ENCODE measurements around the gene NUDCD2.
A peak's percentile ranks its signal among the peaks of the same experiment; 100 is the strongest.

NUDCD2 gene

DNA sequence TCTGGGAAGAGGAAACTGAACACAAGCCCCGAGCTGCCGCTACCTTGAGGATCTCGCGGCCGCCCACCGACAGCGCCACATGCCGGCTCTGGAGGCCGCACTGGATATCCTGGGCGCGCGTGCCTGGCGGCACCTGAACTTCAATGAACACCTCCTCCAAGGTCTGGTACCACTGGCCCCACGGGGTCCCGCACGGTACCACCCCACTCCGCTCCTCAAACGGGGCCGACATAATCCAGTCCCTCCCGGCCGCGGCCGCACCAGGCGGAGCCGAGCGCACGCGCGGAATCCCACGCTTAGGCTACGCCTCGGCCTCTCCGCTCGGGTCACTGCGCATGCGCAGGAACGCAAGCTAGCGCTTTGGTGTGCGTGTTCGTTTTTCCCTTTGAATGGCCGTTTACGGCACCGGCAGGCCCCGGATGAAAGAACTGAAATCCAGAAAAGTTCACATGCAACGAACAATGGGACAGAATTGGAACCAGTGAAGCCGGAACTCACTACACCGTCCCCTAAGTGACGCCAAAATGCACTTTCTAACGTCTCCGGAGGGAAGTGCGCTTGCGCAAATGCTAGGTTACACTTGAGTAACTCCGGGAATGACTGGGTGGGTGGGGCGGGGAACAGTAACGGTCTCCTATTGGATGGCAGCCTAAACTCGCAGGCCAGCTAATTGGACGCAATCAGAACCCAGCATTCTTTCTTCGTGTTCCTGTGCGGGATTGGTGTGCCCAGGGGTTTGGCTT is at the start of gene NUDCD2:
NUDCD2 (minus strand) TSS at position 284 of the 743 bp plus-strand sequence; CDS start at position 232, 52 bp downstream.
- H3K36me3 Mint-ChIP-seq = peaks cover 82% of the 10 kb centered on the region
- peak; percentile 89 for ATAC-seq
- H3K4me1 Mint-ChIP-seq = peaks cover 20% of the 10 kb centered on the region
- peak within 1 kb of the TSS; percentile 99 for H3K27ac Mint-ChIP-seq
- no peaks in the 10 kb centered on the region for H3K9me3 Mint-ChIP-seq
- H3K4me3 Mint-ChIP-seq = peak within 1 kb of the TSS; percentile 96
- peak; percentile 95 to 98 for DNase-seq (ENCODE audit: low spot score in 2 of 2)

DNA sequence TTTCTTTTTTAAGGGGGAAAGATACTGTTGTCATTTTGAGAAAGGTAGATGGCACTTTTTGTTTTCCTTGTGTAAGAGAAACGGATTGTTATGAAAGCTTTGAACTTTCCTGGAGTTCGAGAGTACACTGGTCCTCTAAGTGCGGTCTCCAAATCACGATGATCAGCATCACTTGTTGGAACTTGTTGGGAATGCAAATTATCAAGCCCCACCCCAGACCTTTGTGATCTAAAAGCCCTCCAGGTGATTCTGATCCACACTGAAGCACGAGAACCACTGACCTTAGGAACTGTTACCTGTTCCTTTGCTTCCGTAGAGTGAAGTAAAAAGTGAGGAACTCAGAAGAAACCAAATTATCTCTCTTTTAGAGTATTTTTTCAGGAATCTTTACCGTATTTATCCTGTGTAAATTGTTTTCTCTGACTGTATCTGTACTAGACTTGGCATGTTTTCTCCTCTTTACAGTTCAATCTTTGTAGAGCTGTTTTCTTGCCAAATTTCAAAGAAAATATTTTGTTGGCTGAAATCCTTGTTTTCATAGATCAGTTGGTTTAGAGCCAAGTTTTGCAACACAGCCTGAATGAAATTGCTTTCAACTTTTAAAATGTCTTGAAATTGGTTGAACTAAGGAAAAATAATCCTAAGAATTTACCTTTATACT is 49.5 kb upstream of the NUDCD2 start:
- Mint-ChIP-seq H3K36me3 (peaks cover 72% of the 10 kb centered on the region), H3K4me3 (peak overlapping the region; percentile 91), H3K27ac (peak overlapping the region; percentile 99), H3K9me3 (no peaks in the 10 kb centered on the region), H3K4me1 (peaks cover 35% of the 10 kb centered on the region)
- ATAC-seq = no peak
- no peak for DNase-seq (ENCODE audit: low spot score in 2 of 2)

DNA sequence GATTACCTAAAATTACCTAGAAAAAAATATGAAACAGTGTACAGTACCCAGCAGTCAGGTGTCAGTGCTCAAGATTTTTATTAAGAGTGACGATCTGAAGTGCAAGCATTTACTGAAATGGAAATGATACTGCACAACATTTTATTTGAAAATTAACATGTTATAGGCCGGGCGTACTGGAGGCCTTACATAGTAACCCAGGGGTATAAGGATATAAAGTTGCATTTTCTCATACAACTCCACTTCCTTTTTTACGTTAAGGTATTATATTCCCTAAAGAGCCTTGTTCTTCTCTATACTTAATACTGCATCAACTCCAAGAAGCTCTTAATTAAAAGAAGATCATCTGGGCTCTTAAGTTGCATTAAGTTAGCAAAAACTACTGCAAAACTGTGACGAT is 48.9 kb upstream of the NUDCD2 start:
- Mint-ChIP-seq H3K4me1 (peaks cover 35% of the 10 kb centered on the region), H3K36me3 (peaks cover 66% of the 10 kb centered on the region), H3K4me3 (peak overlapping the region; percentile 91), H3K27ac (peak overlapping the region; percentile 99), H3K9me3 (no peaks in the 10 kb centered on the region)
- no peak for ATAC-seq
- DNase-seq (ENCODE audit: low spot score in 2 of 2) = no peak

GRCh38 chr5:163506726-163507125 is 46.8 kb upstream of the NUDCD2 start:
- Mint-ChIP-seq H3K36me3 (peaks cover 46% of the 10 kb centered on the region), H3K9me3 (no peaks in the 10 kb centered on the region), H3K4me3 (peak overlapping the region; percentile 91), H3K4me1 (peaks cover 28% of the 10 kb centered on the region), H3K27ac (peak overlapping the region; percentile 99)
- DNase-seq (ENCODE audit: low spot score in 2 of 2) (no peak), ATAC-seq (peak; percentile 62)

DNA sequence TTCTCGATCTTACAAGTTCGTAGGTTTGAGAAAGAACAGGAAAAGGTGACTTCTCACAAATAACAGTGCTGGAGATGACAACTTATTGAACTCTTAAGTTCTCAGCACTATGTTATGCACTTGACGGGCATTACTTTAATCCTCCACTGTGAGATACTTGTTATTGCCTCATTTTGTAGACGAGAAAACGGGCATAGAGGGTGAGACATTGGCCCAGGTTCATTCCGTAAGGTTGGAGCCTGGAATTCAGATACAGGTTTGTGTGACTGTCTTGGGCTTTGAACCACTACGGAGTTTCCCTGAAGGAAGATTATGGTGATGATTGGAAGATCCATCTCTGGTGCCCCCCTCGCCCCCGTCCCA is 46.2 kb upstream of the NUDCD2 start:
- Mint-ChIP-seq H3K4me1 (peaks cover 27% of the 10 kb centered on the region), H3K9me3 (no peaks in the 10 kb centered on the region), H3K4me3 (peak overlapping the region; percentile 91), H3K36me3 (peaks cover 44% of the 10 kb centered on the region), H3K27ac (peak overlapping the region; percentile 99)
- DNase-seq (ENCODE audit: low spot score in 2 of 2) (peak in 1 of 2 donors; percentile 71), ATAC-seq (peak; percentile 67)

DNA sequence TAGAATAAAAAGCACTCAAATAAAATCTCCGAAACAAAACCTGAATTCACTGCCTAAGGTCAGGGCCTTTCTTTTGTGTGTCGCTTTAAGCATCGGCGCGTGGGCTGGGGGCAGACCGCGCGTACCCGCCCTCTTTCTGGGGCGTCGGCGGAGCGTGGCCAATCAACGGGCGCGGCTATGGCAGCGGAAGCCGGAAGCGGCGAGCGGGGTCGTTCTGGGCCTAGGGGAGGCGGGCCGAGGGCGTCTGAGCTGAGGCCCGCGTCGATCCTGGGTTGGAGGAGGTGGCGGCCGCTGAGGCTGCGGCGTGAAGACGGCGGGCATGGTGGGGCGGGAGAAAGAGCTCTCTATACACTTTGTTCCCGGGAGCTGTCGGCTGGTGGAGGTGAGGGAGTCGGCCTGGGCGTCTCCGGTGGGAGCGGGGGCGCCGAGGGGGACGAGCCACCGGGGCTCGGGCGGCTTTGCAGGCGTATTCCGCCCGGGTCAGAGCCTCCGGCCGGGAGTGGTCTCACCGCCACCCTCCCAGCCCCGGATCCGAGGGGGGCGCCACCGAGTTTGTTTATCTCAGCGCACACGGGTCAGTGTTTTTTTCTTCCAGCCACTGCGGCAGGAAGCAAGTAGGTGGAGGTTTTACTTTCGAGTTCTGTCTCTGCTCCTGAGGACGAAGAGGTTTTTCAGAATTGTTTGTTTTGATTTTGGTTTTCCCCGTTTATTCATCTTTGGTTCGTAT is 45.6 kb upstream of the NUDCD2 start, which contains the start of gene MAT2B:
MAT2B (plus strand) TSS at position 252 of the 727 bp plus-strand sequence; CDS start at position 320, 68 bp downstream.
- H3K4me1 Mint-ChIP-seq = peaks cover 27% of the 10 kb centered on the region
- ATAC-seq (peak; percentile 92), DNase-seq (ENCODE audit: low spot score in 2 of 2) (peak; percentile 86 to 95)
- no peaks in the 10 kb centered on the region for H3K9me3 Mint-ChIP-seq
- peak within 1 kb of the TSS; percentile 99 for H3K27ac Mint-ChIP-seq
- peak within 1 kb of the TSS; percentile 91 for H3K4me3 Mint-ChIP-seq
- peaks cover 39% of the 10 kb centered on the region for H3K36me3 Mint-ChIP-seq

DNA sequence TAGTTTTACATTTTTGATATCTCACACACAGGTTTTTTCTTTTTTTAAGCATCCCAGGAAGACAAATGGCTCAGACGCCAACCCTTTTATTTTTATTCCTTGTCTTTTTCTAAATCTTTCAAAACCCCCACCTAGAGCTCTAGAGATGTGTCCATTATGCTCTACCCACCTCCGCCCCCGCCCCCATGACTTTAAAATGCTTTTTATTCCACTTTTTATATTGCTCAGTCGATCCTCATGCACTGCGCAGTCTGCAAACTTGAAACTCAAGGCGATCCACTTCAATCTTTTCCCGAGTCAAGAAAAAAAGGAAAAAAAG is 45.1 kb upstream of the NUDCD2 start:
- no peak for ATAC-seq
- no peak for DNase-seq (ENCODE audit: low spot score in 2 of 2)
- H3K4me3 Mint-ChIP-seq = peak overlapping the region; percentile 91
- peak overlapping the region; percentile 99 for H3K27ac Mint-ChIP-seq
- peaks cover 27% of the 10 kb centered on the region for H3K4me1 Mint-ChIP-seq
- H3K36me3 Mint-ChIP-seq = peaks cover 34% of the 10 kb centered on the region
- no peaks in the 10 kb centered on the region for H3K9me3 Mint-ChIP-seq

DNA sequence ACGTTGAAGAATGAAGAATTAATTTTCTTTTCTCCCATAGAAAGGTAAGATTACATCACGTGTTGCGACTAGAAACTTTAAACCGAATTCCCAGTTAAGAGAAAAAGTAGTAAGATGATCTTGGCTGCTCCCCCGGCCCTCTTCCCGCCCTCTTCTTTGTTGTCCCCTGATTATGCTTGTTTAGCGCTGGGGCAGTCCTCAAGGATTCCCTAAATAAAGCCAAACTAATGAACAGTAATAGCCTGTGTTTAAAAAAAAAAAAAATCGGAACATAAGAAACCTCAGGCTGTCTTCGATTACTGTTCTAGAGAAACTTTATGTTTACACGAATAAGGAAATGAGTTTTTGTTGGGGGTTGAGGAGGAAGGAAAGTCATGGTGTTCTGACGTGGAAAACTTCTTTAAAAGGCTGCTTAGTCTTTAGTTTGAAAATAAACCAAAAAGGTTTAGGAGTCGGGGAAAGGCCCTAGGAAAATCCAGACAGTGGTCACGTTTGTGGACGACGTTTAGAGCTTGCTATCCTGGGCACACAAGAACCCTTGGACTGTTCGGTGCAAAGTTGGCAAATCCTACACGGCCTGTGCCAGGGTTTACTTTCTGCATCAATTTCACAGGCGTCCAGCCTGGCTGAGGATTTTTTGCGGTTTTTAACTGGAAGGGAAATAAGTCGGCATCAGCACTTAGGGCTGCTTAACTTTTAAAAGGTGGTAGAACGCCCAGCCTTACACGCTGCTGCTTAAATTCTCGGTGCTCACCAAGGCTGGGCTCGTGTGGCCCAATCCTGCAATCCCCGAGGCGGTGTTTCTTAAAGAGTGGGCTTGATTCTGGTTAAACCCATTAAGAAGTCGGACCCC is 44.4 kb upstream of the NUDCD2 start:
- Mint-ChIP-seq H3K4me3 (peak overlapping the region; percentile 91), H3K4me1 (peaks cover 26% of the 10 kb centered on the region)
- ATAC-seq = peak; percentile 2

DNA sequence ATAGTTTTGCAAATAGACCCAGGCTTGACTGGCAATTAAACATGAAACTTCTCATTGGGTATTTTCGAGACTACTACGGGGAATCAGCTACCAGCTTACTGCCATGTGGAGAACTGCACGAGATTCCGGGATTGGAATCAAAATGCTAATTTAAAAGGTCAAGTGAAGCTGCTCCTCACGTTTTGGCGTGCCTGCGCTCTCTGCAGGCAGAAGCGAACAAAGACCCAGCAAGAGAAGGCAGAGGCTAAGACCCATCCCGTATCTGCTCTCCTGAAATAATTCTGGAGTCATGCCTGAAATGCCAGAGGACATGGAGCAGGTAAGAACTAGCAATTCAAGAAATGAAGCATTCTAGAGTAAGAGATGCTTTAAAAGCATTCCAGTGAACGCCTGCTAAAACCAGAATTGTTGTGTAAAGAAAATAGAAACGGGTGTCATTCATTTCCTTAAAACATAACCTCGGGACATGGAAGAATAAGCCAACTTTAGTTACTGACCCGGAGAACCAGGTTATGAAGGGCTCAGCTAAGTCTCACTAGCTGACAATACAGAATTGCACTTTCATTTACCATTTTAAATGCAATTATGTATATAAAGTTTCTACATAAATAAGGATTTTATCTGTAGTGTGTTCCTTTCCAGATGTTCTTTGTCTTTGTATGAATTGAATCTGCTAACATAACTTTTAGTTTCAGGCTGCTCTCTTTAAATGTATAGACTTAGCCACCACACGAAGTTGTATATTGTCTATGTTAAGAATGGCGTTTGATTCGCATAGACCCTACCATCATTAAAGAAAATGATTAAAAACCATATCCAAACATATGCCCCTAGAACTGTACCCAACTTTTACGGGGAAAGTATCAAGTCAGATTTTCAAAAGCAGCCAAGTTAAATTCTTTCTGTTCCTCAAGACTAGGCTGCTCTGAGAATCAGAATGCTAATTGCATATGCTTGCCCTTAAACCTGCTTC is 43.5 kb upstream of the NUDCD2 start:
- Mint-ChIP-seq H3K4me1 (peaks cover 17% of the 10 kb centered on the region), H3K9me3 (no peaks in the 10 kb centered on the region), H3K27ac (peak overlapping the region; percentile 99), H3K36me3 (peaks cover 29% of the 10 kb centered on the region), H3K4me3 (peak overlapping the region; percentile 91)
- DNase-seq (ENCODE audit: low spot score in 2 of 2) = no peak
- no peak for ATAC-seq

More for the DNA sequence above, 44.4 kb upstream of the NUDCD2 start:
- H3K36me3 Mint-ChIP-seq = peaks cover 34% of the 10 kb centered on the region
- peak overlapping the region; percentile 99 for H3K27ac Mint-ChIP-seq
- H3K9me3 Mint-ChIP-seq = no peaks in the 10 kb centered on the region
- DNase-seq (ENCODE audit: low spot score in 2 of 2) = peak in 1 of 2 donors; percentile 73

GRCh38 chr5:163502521-163502920 is 42.6 kb upstream of the NUDCD2 start:
- ATAC-seq = no peak
- no peaks in the 10 kb centered on the region for H3K9me3 Mint-ChIP-seq
- peaks cover 8% of the 10 kb centered on the region for H3K4me1 Mint-ChIP-seq
- DNase-seq (ENCODE audit: low spot score in 2 of 2) = no peak
- H3K36me3 Mint-ChIP-seq = peaks cover 24% of the 10 kb centered on the region
- peak overlapping the region; percentile 99 for H3K27ac Mint-ChIP-seq
- peak overlapping the region; percentile 91 for H3K4me3 Mint-ChIP-seq

DNA sequence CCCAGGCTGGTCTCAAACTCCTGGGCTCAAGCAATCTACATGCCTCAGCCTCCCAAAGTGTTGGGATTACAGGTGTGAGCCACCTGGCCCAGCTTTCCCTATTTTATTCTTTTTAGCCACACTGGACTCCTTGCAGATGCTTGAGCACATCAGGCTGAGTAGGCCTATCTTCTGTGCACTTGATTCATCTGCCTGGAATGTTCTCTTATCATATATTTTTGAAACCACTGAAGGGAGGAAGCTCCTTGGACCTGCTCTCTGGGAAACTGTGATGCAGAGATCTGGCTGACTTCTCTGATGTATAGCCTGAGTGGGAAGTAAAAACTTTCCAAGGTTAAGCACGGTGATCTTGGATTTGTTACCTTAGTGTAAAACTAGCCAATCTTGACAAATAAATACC is 39.0 kb upstream of the NUDCD2 start:
- Mint-ChIP-seq H3K36me3 (no peaks in the 10 kb centered on the region), H3K27ac (no peak overlapping the region), H3K9me3 (no peaks in the 10 kb centered on the region), H3K4me3 (no peak overlapping the region), H3K4me1 (peaks cover 6% of the 10 kb centered on the region)
- ATAC-seq (no peak), DNase-seq (ENCODE audit: low spot score in 2 of 2) (no peak)

DNA sequence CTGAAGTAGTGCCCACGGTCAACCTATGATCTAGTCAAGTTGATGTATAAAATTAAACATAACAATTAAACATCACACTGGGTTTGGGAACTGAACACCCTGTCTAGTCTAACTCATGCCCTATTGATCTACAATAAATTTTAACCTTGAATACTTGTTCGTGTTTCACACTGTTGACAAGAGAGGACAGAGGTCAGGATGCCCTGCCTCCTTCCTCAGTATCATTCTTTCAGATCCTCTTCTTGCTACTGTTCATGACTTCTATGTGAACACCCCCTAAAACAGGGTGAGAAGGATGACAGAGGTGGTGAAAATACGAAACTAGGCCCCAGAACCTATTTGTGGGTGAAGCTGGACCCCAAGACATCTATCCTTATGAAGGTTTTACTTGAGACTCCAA is 37.4 kb upstream of the NUDCD2 start:
- ATAC-seq = no peak
- DNase-seq (ENCODE audit: low spot score in 2 of 2) = no peak
- no peaks in the 10 kb centered on the region for H3K36me3 Mint-ChIP-seq
- no peaks in the 10 kb centered on the region for H3K4me1 Mint-ChIP-seq
- no peaks in the 10 kb centered on the region for H3K9me3 Mint-ChIP-seq
- H3K27ac Mint-ChIP-seq = no peak overlapping the region
- no peak overlapping the region for H3K4me3 Mint-ChIP-seq

DNA sequence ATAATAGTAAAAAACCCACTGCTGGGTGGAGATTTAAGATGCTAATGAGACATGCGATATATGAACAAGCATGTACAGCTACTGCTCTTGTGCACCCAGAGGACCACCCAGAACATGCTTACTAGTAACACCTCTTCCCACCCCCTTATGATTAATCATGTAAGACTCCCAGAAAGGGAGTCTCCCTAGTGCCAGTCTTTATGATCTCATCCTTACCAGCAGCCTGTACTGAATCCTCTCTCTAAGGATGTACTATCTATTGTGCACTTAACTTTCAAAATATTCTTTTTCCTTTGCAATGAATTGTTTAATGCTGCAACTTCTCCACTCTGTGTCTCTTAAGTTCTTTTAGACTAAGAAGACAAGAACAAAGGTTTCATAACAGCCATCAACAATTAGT is 36.4 kb upstream of the NUDCD2 start:
- Mint-ChIP-seq H3K4me3 (no peak overlapping the region), H3K4me1 (no peaks in the 10 kb centered on the region), H3K9me3 (no peaks in the 10 kb centered on the region), H3K36me3 (peaks cover 2% of the 10 kb centered on the region), H3K27ac (no peak overlapping the region)
- DNase-seq (ENCODE audit: low spot score in 2 of 2) (no peak), ATAC-seq (no peak)

GRCh38 chr5:163489745-163490075 is 29.8 kb upstream of the NUDCD2 start:
- Mint-ChIP-seq H3K9me3 (no peaks in the 10 kb centered on the region), H3K36me3 (peaks cover 16% of the 10 kb centered on the region), H3K4me3 (no peak overlapping the region), H3K27ac (no peak overlapping the region), H3K4me1 (no peaks in the 10 kb centered on the region)
- DNase-seq (ENCODE audit: low spot score in 2 of 2) (no peak), ATAC-seq (no peak)

Measured in stimulated activated effector memory CD8-positive, alpha-beta T cell treated with anti-CD3 and anti-CD28 coated beads, Interleukin-12 subunit alpha, Interleukin-12 subunit beta, amount 100 ng/mL, for 72 hours (primary cell).